ENCODE data around the gene RAP1GAP. TPM values are rescaled to one million over a fixed set of nuclear protein-coding genes. Genes with fewer than 3 reads are reported as not detected.

The RAP1GAP gene
- 6.8 to 10.6 TPM (median 10.1 TPM) in 5 replicates for total RNA-seq (2022; extraction: Qiagen RNA extraction)

DNA sequence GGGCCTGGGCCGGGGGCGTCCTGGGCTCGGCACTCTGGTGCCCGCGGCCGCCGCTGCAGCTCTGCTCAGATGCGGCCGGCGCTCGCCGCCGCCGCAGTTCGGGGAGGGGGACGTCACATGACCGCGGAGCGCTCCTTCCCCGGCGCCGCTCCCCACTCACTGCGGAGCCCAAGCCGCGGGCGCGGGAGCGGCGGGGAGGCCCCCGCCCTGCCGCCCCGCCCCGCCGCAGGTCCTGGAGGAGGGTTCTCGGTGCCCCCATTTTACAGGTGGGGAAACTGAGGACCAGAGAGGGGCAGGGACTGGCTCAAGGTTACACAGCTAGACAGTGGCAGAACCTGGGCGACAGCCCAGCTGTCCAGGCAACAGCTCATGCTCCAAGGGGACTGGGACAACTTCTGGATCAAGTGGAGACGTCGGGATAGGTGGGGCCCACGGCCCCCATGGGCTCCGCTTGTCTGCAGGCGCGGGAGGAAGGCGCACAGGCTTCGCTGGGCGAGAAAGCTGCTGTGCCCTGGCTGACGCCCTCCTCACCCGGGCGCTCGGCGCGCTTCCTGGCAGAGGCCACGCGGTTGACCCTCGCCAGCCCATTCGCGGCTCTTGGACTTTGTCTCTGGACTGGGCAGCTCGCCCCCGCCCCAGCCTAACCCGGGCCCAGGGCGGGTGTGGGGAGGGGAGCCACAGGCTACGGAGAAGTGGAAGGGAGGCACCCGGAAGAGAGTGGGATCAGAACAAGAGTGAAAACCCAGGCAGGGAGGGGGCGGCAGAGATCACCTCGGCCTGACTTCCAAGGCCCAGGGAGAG is at the start of gene RAP1GAP:
Gene RAP1GAP (minus strand): TSS at position 100 of the 801 bp plus-strand sequence. CDS start 49,325 bp downstream, outside the sequence.

Other genes with a start within 250 kb of the RAP1GAP start
- gene NBPF3, start 229.2 kb downstream of the RAP1GAP start, total RNA-seq (2022; extraction: Qiagen RNA extraction): 6.0 to 7.7 TPM (median 6.9 TPM) in 5 replicates
- gene ALPL, start 159.9 kb downstream of the RAP1GAP start, total RNA-seq (2022; extraction: Qiagen RNA extraction): 0.30 to 0.53 TPM (median 0.43 TPM) in 5 replicates
- gene USP48, start 113.8 kb upstream of the RAP1GAP start, total RNA-seq (2022; extraction: Qiagen RNA extraction): 15.3 to 19.1 TPM (median 18.0 TPM) in 5 replicates
- 0.02 to 0.12 TPM (median 0.02 TPM) in 4 of 5 replicates, not detected in the other for gene LDLRAD2, start 142.9 kb upstream of the RAP1GAP start, total RNA-seq (2022; extraction: Qiagen RNA extraction)